Measurements from ENCODE around the gene CLCN4. TPM values are rescaled to one million over a fixed set of nuclear protein-coding genes. Genes with fewer than 3 reads are reported as not detected.

Gene CLCN4
- total RNA-seq, 4 donors from 2014 or later: 0.54 to 5.0 (median 2.6) TPM

DNA sequence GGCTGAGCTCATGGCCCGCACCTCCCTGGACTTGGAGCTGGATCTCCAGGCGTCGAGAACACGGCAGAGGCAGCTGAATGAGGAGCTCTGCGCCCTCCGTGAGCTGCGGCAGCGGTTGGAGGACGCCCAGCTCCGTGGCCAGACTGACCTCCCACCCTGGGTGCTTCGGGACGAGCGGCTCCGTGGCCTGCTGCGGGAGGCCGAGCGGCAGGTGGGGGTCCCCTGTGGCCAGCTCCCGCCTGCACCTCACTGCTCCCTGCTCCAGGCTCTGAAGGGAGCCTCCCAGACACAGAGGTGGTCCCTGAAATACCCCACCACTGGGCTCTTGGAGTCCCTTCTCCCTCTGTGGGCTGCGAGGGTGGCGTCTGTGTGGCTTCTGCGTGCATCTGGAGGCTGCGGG, 18.0 kb upstream of the CLCN4 start:
- no peak for TF ChIP-seq POLR2A (IDR thresholded peaks at IDR 0.05)
- TF ChIP-seq, protein P1, sequence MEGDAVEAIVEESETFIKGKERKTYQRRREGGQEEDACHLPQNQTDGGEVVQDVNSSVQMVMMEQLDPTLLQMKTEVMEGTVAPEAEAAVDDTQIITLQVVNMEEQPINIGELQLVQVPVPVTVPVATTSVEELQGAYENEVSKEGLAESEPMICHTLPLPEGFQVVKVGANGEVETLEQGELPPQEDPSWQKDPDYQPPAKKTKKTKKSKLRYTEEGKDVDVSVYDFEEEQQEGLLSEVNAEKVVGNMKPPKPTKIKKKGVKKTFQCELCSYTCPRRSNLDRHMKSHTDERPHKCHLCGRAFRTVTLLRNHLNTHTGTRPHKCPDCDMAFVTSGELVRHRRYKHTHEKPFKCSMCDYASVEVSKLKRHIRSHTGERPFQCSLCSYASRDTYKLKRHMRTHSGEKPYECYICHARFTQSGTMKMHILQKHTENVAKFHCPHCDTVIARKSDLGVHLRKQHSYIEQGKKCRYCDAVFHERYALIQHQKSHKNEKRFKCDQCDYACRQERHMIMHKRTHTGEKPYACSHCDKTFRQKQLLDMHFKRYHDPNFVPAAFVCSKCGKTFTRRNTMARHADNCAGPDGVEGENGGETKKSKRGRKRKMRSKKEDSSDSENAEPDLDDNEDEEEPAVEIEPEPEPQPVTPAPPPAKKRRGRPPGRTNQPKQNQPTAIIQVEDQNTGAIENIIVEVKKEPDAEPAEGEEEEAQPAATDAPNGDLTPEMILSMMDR (IDR thresholded peaks at IDR 0.05): no peak
- WGBS, 2 donors: 96 to 100% methylated on average over 3 to 17 of the region's 22 CpGs

DNA sequence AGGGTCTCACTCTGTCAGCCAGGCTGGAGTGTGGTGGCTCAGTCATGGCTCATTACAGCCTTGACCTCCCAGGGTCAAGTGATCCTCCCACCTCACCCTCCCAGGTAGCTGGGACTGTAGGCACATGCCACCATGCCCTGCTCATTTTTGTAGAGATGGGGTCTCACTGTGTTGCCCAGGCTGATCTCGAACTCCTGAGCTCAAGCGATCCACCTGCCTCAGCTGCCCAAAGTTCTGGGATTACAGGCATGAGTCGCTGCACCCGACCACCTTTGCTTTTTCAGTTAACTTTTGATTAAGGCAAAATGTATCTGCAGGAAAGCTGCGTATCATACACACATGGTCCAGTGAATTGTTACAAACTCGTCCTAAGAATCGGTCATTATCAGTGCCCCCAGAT, 16.5 kb upstream of the CLCN4 start:
- intact Hi-C loops (cut with DNase I; ENCODE audit: low total_unique reads): no loop called here
- no peak for DNase-seq (ENCODE audit: low spot score in 2 of 2)
- H3K4me3 ChIP-seq (ENCODE audit: low read depth, poor library complexity, severe bottlenecking): no peak overlapping the region
- 91 to 94% methylated on average over 7 of the region's 7 CpGs for WGBS, 2 donors
- TF ChIP-seq, protein P1 (IDR thresholded peaks at IDR 0.05): no peak
- TF ChIP-seq POLR2A (IDR thresholded peaks at IDR 0.05): no peak

More for the DNA sequence above, 18.0 kb upstream of the CLCN4 start:
- intact Hi-C loops (cut with DNase I; ENCODE audit: low total_unique reads): no loop called here
- no peak for DNase-seq (ENCODE audit: low spot score in 2 of 2)
- H3K4me3 ChIP-seq (ENCODE audit: low read depth, poor library complexity, severe bottlenecking): no peak overlapping the region

DNA sequence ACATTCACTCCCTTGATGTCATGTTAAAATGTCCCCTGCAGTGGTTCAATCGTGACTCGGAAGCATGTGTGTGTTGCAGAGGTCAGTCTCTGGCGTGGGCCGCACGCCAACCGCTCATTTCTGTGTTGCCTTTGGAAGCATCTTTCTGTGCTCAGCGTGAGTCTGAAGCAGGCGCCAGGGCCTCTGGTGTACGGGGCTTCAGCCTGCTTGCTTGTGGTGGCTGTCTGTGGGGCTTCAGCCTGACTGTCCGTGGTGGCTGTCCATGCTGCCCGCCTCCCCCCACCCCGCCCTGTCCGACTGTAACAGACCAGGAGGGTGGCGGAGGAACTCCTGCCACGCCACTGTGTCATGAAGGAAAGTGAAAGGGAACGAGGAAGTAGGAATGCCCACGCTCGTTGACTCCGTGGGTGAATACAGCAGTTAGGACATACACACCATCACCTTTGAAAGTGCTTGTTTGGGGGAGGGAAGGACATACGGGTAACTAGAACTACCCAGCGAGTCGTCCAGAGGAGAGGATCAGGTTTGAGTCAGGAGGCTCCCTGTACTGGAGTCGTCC, 14.7 kb upstream of the CLCN4 start:
- intact Hi-C loops (cut with DNase I; ENCODE audit: low total_unique reads): no loop called here
- H3K4me3 ChIP-seq (ENCODE audit: low read depth, poor library complexity, severe bottlenecking): no peak overlapping the region
- WGBS, 2 donors: 86 to 97% methylated on average over 13 to 23 of the region's 23 CpGs
- TF ChIP-seq POLR2A (IDR thresholded peaks at IDR 0.05): no peak
- TF ChIP-seq, protein P1 (IDR thresholded peaks at IDR 0.05): no peak
- no peak for DNase-seq (ENCODE audit: low spot score in 2 of 2)

DNA sequence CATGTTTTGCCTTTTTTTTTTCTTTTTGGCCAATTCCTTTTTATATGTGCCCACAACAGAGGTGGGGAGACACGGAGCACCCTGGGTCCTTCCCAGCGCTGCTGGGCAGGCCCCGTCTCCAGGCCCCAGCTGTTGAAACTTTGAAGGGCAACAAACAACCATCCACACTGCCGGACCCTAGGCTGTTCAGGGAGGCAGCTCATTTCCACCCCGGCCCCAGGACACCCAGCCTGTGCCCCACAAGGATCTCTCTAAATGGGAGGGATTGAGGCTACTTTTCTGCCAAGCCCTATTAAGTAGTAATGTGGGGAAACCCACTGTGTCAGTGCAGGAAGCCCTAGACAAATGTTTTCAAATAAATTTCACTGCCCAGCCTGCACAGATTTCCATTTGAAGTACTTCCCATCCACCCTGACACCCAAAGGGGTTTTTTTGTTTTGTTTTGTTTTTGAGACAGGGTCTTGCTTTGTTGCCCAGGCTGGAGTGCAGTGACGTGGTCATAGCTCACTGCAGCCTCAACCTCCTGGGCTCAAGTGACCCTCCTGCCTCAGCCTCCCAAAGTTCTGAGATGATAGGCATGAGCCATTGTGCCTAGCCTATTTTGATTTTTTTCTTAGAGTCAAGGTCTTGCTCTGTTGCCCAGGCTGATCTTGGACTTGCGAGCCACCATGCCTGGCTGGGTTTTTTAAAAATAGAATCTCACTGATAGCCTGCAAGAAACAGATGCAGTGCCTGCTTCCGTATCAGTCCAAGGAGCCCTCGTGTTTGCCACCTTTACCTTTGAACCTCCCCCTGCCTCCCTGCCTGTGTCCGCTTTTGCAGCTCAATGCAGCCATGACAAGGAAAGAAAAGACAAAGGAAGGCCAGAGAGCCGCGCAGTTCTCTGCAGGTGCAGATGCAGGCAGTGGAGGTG, 13.4 kb upstream of the CLCN4 start:
- H3K4me3 ChIP-seq (ENCODE audit: low read depth, poor library complexity, severe bottlenecking): no peak overlapping the region
- WGBS, 2 donors: 82 to 94% methylated on average over 10 to 12 of the region's 12 CpGs
- no peak for DNase-seq (ENCODE audit: low spot score in 2 of 2)
- TF ChIP-seq, protein P1 (IDR thresholded peaks at IDR 0.05): no peak
- TF ChIP-seq POLR2A (IDR thresholded peaks at IDR 0.05): no peak
- intact Hi-C loops (cut with DNase I; ENCODE audit: low total_unique reads): no loop called here

DNA sequence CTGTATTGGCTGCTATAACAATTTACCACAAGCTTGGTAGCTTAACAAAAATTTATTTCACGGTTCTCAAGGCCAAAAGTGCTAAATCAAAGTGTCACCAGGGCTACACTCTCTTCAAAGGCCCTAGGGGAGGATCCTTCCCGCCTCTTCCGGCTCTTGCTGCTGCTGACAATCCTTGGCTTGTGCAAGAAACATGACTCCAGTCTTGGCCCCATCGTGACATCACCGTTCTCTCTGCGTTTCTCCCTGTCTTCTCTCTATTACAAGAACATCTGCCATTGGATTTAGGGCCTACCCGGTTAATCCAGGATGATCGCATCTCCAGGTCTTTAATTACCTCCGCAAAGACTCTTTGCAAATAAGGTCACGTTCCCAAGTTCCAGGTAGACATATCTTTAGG, 10.4 kb upstream of the CLCN4 start:
- intact Hi-C loops (cut with DNase I; ENCODE audit: low total_unique reads): no loop called here
- WGBS, 2 donors: 77 to 85% methylated on average over 10 of the region's 10 CpGs
- TF ChIP-seq, protein P1 (IDR thresholded peaks at IDR 0.05): no peak
- TF ChIP-seq POLR2A (IDR thresholded peaks at IDR 0.05): no peak
- H3K4me3 ChIP-seq (ENCODE audit: low read depth, poor library complexity, severe bottlenecking): no peak overlapping the region
- DNase-seq (ENCODE audit: low spot score in 2 of 2): no peak

Data from lower leg skin (tissue), 4 donors.